ENCODE data around the gene SCGB1D2.
"Not testable (repeated sequence)": the region's sequence is repeated elsewhere in the genome, so short reads cannot be mapped to it uniquely, and the experiment has no call there.

DNA sequence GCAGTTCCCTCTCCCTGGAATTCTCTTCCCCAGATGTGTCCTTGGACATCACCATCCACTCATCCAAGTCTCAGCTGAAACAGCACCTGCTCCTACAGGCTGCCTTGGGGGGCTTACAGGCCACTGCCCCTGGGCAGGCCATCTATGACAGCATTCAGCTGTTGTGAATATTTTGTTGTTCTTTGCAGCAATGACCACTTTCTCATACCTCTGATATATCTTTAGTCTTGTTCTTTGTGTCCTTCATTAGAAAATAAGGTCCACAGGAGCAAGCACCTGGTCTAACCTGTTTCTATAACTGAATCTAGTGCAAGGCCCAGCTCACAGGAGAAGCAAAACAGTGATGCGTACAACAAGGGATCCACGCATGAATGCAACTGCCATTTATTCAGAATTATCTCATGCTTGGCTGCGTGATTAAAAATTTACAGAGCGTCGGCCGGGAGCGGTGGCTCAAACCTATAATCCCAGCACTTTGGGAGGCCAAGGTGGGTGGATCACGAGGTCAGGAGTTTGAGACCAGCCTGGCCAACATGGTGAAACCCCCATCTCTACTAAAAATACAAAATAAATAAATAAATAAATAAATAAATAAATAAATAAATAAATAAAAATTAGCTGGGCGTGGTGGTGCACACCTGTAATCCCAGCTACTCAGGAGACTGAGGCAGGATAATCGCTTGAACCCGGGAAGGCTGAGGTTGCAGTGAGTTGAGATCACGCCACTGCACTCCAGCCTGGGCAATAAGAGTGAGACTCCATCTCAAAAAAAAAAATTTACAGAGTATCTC is 35.6 kb upstream of the SCGB1D2 start:
- TF ChIP-seq, protein P1, sequence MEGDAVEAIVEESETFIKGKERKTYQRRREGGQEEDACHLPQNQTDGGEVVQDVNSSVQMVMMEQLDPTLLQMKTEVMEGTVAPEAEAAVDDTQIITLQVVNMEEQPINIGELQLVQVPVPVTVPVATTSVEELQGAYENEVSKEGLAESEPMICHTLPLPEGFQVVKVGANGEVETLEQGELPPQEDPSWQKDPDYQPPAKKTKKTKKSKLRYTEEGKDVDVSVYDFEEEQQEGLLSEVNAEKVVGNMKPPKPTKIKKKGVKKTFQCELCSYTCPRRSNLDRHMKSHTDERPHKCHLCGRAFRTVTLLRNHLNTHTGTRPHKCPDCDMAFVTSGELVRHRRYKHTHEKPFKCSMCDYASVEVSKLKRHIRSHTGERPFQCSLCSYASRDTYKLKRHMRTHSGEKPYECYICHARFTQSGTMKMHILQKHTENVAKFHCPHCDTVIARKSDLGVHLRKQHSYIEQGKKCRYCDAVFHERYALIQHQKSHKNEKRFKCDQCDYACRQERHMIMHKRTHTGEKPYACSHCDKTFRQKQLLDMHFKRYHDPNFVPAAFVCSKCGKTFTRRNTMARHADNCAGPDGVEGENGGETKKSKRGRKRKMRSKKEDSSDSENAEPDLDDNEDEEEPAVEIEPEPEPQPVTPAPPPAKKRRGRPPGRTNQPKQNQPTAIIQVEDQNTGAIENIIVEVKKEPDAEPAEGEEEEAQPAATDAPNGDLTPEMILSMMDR (IDR thresholded peaks at IDR 0.05; ENCODE audit: poor library complexity): not testable (repeated sequence)
- TF ChIP-seq EZH2phosphoT487 (IDR thresholded peaks at IDR 0.05; ENCODE audit: low read depth, severe bottlenecking, unreplicated experiment); EZH2 (IDR thresholded peaks at IDR 0.05; ENCODE audit: borderline replicate concordance): not testable (repeated sequence)

Measured in hepatocyte (in vitro differentiated cells).